GM19467 (cell line): Measurements from ENCODE around the gene KLK11.

Source experiments
- ATAC-seq: cut with Tn5 transposase; IDR thresholded peaks from one replicate; pipeline ENCODE4 v1.9.1; 2021; ENCODE audit warnings: mild to moderate bottlenecking, moderate library complexity; ENCODE audit not compliant: unreplicated experiment

KLK11 gene

GRCh38 chr19:50974702-50975556, 51.5 kb downstream of the KLK11 start:
- no peak for ATAC-seq

- no peak for ATAC-seq
Measured at GRCh38 chr19:50972795-50973376, 53.5 kb downstream of the KLK11 start.
